Activated CD4-positive, alpha-beta T cell treated with anti-CD3 and anti-CD28 coated beads, Interleukin-2, amount 50 U/mL, for 24 hours (primary cell): ENCODE results near the gene ORM1.
"Not testable (repeated sequence)": the region's sequence is repeated elsewhere in the genome, so short reads cannot be mapped to it uniquely, and the experiment has no call there.

ENCODE experiments used
- DNase-seq, 2 donors: peaks; one replicate each; pipeline ENCODE4 v3.0.0-alpha.2; 2020; ENCODE audit warnings: low read depth in 1 of 2, low spot score in 1 of 2

ORM1 gene

GRCh38 chr9:114322831-114323531, at the start of gene ORM1:
Gene ORM1 (plus strand): TSS chr9:114323098. CDS start chr9:114323134, 36 bp downstream.
- not testable (repeated sequence) for DNase-seq

- DNase-seq: no peak
Measured at GRCh38 chr9:114273461-114273881, 49.4 kb upstream of the ORM1 start.

- no peak for DNase-seq
Measured at GRCh38 chr9:114274217-114274616, 48.7 kb upstream of the ORM1 start.

DNA sequence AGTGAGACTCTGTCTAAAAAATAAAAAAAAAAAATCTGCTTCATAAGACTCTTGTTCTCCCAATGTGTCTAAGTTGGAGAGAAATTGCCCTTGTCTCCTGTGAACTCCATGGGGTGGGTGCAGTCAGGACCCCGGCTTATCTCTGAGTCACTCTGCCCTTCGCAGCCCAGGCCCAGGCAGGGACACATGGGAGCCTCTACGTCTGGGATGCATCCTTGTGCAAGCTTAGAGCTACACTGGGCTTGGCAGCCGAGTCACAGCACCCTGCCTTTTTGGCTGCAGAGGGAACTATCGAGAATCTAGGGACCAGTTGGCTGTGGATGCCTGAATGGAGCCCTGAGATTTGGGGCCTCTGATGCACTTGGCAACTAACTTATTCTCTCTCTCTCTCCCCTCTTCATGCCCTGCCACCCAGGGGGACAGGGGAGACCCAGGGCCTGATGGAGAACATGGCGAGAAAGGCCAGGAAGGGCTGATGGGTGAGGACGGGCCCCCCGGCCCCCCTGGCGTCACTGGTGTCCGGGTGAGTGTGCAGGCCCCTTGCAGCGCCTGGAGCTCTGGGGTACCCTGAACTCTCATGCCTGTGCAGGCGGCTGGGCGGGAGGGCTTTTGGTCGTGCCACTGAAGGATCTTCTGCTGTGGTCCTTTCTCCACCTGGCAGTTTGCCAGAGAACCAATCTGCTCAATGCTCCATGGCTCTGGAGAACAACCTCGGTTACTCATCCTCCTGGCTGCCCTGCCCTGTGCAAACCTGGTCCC, 47.5 kb upstream of the ORM1 start:
- no peak for DNase-seq

DNA sequence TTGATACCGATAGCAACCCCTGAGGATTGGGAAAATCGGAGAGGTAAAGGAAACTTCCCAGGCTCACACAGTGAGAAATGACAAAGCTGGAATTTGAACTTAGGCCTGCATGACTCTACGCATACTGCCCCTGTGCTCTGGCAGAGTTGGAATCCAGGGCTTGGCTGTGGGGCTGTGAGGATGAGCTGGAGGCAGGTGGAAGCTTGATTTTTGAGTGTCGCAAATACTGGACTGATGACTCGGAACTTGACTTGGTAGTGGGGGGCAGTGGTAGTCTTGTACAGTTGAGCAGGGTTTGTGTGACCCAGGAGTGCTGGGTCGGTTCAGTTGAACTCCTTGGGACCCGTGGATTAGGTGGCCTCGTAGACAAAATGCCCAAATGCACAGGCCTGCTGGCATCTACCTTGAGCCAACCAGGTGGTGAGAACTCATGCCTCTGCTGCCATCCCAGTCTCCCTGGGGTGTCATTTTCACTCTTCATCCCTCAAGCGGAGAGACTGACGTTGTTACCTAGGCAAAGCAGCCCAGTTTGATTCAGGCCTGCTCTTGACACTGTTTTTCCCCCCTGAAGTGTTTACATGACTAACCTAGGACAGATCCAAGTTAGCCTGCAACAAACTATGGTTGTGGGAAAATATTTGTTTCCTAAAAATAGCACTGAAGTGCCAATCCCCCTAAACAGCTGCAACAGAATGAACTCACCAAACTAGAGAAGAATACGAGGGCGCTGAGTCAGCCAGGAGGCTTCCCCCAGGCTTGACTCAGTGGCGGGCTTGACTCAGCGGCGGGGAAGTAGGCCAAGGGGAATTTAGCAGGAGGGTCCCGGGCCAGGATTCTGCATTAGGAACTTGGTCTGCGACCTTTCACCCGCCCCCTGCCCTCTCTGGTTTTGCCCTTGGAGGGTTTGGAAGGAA, 45.7 kb upstream of the ORM1 start:
- DNase-seq: no peak

DNA sequence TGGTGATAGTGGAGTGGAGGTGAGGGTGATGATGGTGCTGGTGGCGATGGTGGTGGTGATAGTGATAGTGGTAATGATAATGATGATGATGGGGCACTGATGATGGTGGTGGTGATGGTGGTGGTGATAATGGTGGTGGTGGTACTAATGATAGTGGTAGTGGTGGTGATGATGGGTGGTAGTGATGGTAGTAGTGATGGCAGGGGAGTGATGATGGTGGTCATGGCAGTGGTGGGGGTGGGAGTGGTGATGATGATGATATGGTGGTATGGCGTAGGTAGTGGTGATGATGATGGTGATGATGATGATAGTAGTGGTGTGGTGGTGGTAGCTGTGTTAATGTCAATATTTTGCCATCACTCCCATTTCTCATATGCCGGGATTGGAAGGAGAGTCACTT, 44.5 kb upstream of the ORM1 start:
- DNase-seq: no peak

DNA sequence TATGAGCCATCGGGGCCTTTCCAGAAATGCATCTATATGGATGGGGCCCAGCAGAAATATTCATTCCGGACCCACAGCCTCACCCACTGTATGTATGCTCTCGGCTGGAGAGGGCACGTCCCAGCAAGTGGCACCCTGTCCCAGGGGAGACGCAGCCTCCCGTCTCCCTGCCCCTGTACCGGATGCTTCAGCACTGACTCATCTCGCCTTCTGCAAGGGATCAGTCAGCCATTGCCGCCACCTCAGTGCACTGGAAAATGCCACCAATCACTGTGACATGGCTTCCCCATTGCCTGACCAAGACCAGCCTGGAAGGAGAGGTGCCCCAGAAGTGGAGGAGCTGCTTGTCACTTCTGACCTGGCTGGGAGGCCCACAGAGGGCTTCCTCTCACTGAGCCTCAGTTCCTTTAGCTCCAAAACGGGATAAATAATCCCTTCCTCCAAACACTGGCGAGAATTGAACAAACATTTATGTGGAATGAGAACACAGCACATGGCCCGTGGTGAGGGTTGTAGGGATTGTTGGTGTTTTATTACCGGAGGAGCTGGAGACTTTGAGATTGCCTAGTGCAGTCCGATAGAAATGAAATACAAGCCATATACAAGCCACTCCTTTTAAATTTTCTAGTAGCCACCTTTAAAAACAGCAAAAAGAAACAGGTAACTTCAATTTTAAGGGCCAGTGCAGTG, 43.9 kb upstream of the ORM1 start:
- DNase-seq: no peak

- DNase-seq: no peak
Measured at GRCh38 chr9:114279693-114280092, 43.2 kb upstream of the ORM1 start.

DNA sequence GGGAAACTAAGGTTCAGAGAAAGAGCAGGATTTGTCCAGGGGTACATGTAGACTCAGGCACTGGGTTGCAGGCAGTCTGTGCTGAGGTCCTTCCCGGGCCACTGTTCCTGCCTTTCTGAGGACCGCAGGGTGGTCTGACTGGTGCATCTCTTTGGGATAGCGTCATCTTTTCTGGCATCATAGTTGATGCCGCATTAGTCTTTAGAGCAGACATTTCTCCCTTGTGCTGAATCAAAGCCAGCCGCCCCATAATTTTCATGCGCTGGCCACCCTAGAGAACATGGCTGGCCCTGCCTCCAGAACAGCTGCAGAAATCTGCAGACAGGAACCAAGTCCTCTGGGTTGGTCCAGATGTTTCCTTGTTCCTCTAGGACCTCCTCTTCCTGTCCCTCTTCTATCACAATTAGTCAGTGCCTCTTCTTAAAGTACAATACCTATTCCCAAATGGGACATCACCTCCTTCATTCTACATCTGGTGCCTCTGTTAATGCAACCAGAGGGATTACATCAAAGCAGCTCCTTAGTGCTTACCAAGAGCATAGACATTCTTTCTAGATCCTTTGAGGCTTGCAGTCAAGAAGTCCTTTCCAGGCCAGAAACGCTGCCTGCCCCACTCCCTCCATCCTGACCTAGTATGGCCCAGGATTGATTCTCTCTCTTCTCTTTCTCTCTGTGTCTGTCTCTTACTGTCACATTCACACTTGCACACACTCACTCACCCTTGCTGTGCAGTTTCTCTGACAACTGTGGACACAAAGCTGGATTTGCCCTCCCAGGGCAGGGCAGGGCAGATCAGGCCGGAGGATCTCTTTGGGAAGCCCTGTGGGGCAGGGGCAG, 42.0 kb upstream of the ORM1 start:
- DNase-seq: no peak

GRCh38 chr9:114281473-114282103, 41.3 kb upstream of the ORM1 start:
- DNase-seq: no peak

- no peak for DNase-seq
Measured at GRCh38 chr9:114282104-114282485, 40.8 kb upstream of the ORM1 start.

DNA sequence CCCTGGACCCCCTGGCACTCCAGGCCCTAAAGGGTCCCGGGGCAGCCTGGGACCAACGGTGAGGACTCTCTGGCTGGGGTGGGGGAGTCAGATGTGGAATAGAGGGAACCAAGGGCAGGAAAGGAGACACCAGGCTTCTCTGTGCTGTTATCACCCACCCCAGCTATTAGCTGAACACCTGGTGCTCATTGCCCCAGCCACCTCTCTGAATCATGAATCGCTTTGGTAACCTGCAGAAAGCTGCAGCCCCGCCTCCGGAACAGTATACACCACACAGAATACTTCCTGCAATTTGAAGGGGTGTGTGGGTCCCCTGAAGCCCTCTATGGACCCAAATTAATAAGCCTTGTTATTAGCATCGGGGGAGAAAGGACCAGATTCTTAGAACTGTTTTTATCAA, 40.4 kb upstream of the ORM1 start:
- no peak for DNase-seq

GRCh38 chr9:114282926-114283325, 40.0 kb upstream of the ORM1 start:
- no peak for DNase-seq

- no peak for DNase-seq
Measured at GRCh38 chr9:114283551-114284111, 39.3 kb upstream of the ORM1 start.

- DNase-seq: no peak
Measured at GRCh38 chr9:114284316-114285060, 38.4 kb upstream of the ORM1 start.

DNA sequence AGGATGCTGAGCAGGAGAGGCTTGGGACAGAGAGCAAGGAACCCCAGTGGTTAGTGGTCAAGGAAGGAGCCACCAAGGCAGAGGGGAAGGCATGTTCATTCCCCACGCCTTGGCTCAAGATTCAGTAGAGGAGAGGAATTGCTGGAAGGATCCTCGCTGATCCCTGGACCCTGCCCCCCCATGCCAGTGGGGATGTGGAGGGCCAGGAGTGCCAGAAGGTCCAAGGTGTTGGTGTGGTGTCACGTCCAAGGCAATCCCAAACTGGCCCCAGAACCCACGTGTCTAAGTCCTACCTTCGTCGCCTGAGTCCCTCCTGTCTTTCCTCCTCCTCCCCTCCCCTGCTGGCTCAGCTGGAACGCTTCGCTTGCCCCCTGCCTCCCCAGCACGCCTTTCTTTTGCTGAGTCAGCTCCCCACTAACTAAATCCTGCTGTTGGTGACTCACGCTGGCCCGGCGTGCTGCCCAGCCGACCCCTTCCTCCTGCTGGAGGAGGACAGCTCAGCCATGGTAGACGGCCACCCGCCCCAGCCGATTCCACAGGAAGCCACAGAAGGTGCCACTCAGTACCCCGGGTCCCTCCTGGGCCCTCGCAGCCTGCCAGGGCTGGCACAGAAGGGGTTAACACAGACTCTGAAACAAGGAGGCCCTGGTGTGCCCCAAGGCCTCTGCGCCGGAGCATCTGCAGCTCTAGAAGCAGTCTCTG, 37.6 kb upstream of the ORM1 start:
- no peak for DNase-seq

- DNase-seq: no peak
Measured at GRCh38 chr9:114286146-114286679, 36.7 kb upstream of the ORM1 start.
